ENCODE data around the gene TBCD.

DNA sequence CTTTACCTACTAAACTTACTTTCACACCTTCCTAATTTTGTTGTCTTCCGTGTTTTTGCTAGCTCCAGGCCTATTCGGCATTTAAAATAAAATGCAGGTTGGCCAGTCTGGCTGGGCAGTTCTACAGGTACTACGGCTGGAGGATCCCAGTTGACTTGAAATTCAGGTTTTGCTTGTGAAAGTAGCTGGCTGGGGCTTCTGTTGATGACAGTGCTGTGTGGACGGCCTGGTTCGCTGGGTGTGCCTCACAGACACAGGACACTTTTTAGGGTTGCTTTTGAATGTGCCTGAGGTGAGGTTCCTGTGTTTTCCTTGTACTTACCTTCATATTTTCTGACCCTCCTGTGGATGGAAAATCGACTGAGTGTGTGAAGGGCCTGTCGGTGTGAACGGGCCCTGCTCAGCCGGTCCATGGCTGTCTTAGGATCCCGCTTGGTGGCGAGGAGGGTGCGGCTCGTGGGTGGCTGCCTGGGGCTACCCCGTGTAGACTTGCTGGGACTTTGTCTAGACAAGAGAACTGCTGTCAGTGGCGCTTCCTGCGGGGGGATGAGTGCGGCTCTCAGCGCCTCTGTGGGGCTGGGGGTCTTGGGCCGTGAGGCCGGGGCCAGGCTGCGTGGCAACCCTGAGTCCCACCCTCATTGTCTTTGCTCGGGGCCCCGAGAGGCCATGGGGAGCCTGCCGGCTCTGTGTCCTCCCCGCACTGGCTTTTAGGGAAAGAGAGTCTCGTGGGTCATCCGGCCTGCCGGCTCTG is 106.7 kb downstream of the TBCD start:
- TF ChIP-seq, protein P1, sequence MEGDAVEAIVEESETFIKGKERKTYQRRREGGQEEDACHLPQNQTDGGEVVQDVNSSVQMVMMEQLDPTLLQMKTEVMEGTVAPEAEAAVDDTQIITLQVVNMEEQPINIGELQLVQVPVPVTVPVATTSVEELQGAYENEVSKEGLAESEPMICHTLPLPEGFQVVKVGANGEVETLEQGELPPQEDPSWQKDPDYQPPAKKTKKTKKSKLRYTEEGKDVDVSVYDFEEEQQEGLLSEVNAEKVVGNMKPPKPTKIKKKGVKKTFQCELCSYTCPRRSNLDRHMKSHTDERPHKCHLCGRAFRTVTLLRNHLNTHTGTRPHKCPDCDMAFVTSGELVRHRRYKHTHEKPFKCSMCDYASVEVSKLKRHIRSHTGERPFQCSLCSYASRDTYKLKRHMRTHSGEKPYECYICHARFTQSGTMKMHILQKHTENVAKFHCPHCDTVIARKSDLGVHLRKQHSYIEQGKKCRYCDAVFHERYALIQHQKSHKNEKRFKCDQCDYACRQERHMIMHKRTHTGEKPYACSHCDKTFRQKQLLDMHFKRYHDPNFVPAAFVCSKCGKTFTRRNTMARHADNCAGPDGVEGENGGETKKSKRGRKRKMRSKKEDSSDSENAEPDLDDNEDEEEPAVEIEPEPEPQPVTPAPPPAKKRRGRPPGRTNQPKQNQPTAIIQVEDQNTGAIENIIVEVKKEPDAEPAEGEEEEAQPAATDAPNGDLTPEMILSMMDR (IDR thresholded peaks at IDR 0.05), result no peak
- TF ChIP-seq ZFX (IDR thresholded peaks at IDR 0.05; ENCODE audit: borderline replicate concordance), result no peak

Measured in 22Rv1 (cell line).